ENCODE data around the gene GRIP1.

Gene GRIP1

GRCh38 chr12:66447643-66448042 lies 231.2 kb downstream of the GRIP1 start:
- DNase-seq (ENCODE audit: low spot score): no peak

- DNase-seq (ENCODE audit: low spot score): peak; percentile 4
These were observed 232.6 kb downstream of the GRIP1 start for GRCh38 chr12:66446276-66446675.

GRCh38 chr12:66441905-66442559 lies 236.8 kb downstream of the GRIP1 start:
- no peak for DNase-seq (ENCODE audit: low spot score)

- no peak for DNase-seq (ENCODE audit: low spot score)
These were observed 240.3 kb downstream of the GRIP1 start for GRCh38 chr12:66438601-66439000.

GRCh38 chr12:66430106-66430505 lies 248.8 kb downstream of the GRIP1 start:
- DNase-seq (ENCODE audit: low spot score): no peak

- no peak for DNase-seq (ENCODE audit: low spot score)
These were observed 250.0 kb downstream of the GRIP1 start for GRCh38 chr12:66428870-66429269.

- no peak for DNase-seq (ENCODE audit: low spot score)
These were observed 250.6 kb downstream of the GRIP1 start for GRCh38 chr12:66428261-66428660.

- no peak for DNase-seq (ENCODE audit: low spot score)
These were observed 252.2 kb downstream of the GRIP1 start for GRCh38 chr12:66426696-66427095.

- DNase-seq (ENCODE audit: low spot score): no peak
These were observed 255.6 kb downstream of the GRIP1 start for GRCh38 chr12:66423266-66423665.

GRCh38 chr12:66418908-66419307 lies 260.0 kb downstream of the GRIP1 start:
- no peak for DNase-seq (ENCODE audit: low spot score)

GRCh38 chr12:66417217-66417616 lies 261.7 kb downstream of the GRIP1 start:
- DNase-seq (ENCODE audit: low spot score): no peak

GRCh38 chr12:66409195-66409871 lies 269.5 kb downstream of the GRIP1 start:
- peak; percentile 66 for DNase-seq (ENCODE audit: low spot score)

- no peak for DNase-seq (ENCODE audit: low spot score)
These were observed 273.5 kb downstream of the GRIP1 start for GRCh38 chr12:66405395-66405794.

GRCh38 chr12:66403746-66404145 lies 275.1 kb downstream of the GRIP1 start:
- DNase-seq (ENCODE audit: low spot score): peak; percentile 58

- no peak for DNase-seq (ENCODE audit: low spot score)
These were observed 279.0 kb downstream of the GRIP1 start for GRCh38 chr12:66399911-66400306.

- no peak for DNase-seq (ENCODE audit: low spot score)
These were observed 279.7 kb downstream of the GRIP1 start for GRCh38 chr12:66398931-66399910.

GRCh38 chr12:66397574-66398290 lies 281.1 kb downstream of the GRIP1 start:
- DNase-seq (ENCODE audit: low spot score): no peak

- DNase-seq (ENCODE audit: low spot score): no peak
These were observed 285.0 kb downstream of the GRIP1 start for GRCh38 chr12:66393890-66394289.

- DNase-seq (ENCODE audit: low spot score): no peak
These were observed 286.5 kb downstream of the GRIP1 start for GRCh38 chr12:66392266-66392915.

- DNase-seq (ENCODE audit: low spot score): no peak
These were observed 290.4 kb downstream of the GRIP1 start for GRCh38 chr12:66388517-66388916.

GRCh38 chr12:66387117-66387516 lies 291.8 kb downstream of the GRIP1 start:
- no peak for DNase-seq (ENCODE audit: low spot score)

All from NAMALWA (cell line).